Heart right ventricle (tissue), 16 donors: ENCODE data around the gene ICAM1. TPM values are rescaled to one million over a fixed set of nuclear protein-coding genes. Genes with fewer than 3 reads are reported as not detected.
A peak's percentile ranks its signal among the peaks of the same experiment; 100 is the strongest.

ENCODE experiments used
- ATAC-seq, 8 donors: fragments of 200-7000 bp; cut with Tn5 transposase; one replicate each; pipeline ENCODE4 v1.9.1; 2020; ENCODE audit warnings: mild to moderate bottlenecking in 8 of 8, moderate library complexity in 8 of 8, moderate number of reproducible peaks in 1 of 8
- DNase-seq, 2 donors: peaks; one replicate each; pipeline ENCODE4 v3.0.0-alpha.2; 2020
- H3K27ac ChIP-seq, 10 donors: fragments of 200-600 bp; sonication (generic) in 2 of 10; one replicate each; pipeline versions ENCODE4 v1.5.0 to v1.8.0; 2020 to 2022; ENCODE audit warnings: mild to moderate bottlenecking in 3 of 10
- H3K27me3 ChIP-seq, 7 donors: fragments of 200-600 bp; one replicate each; pipeline ENCODE4 v1.8.0; 2021 to 2022; ENCODE audit warnings: mild to moderate bottlenecking in 2 of 7
- H3K36me3 ChIP-seq, 9 donors: fragments of 200-600 bp; sonication (generic) in 1 of 9; one replicate each; pipeline versions ENCODE4 v1.5.0 to v1.8.0; 2020 to 2022; ENCODE audit warnings: mild to moderate bottlenecking in 2 of 9
- H3K4me1 ChIP-seq, 9 donors: fragments of 200-600 bp; sonication (generic) in 1 of 9; one replicate each; pipeline versions ENCODE4 v1.5.0 to v1.8.0; 2020 to 2022; ENCODE audit warnings: mild to moderate bottlenecking in 4 of 9
- H3K4me3 ChIP-seq, 10 donors: fragments of 200-600 bp; sonication (generic) in 2 of 10; one replicate each; pipeline versions ENCODE4 v1.5.0 to v1.8.0; 2020 to 2022; ENCODE audit warnings: mild to moderate bottlenecking in 7 of 10, moderate library complexity in 2 of 10
- H3K9me3 ChIP-seq, 11 donors: fragments of 200-600 bp in 10 of 11; sonication (generic) in 2 of 11; one replicate each; pipeline versions ENCODE4 v1.5.0 to v1.8.0; 2013 to 2022; ENCODE audit warnings: mild to moderate bottlenecking in 2 of 11, control low read depth in 1 of 11, moderate library complexity in 1 of 11
- CTCF ChIP-seq, 9 donors: fragments of 200-600 bp; sonication (generic) in 2 of 9; IDR thresholded peaks; one replicate each; pipeline versions ENCODE4 v1.5.0 to v1.8.0; 2021 to 2022; ENCODE audit warnings: antibody characterized with exemption in 9 of 9, mild to moderate bottlenecking in 5 of 9, moderate library complexity in 1 of 9
- WGBS, 2 donors: extraction: QIAGEN DNeasy Blood & Tissue Kit; methylation state at CpG; one replicate each; pipeline ENCODE4 v1.1.7; 2013; ENCODE audit warnings: inconsistent platforms in 1 of 2; 5-methylcytosine and 5-hydroxymethylcytosine counted together
- intact Hi-C, 10 donors: fragments of 100-400 bp; cut with DNase I; formaldehyde crosslinking; loops; one replicate each; pipeline versions ENCODE4 v1.11.1 to v1.14.2; 2022
- polyA plus RNA-seq, 2 donors: library from polyadenylated mRNA; stranded (reverse); fragments of 200-250 nt; gene quantifications; one replicate each; pipeline ENCODE4 v1.2.3, GENCODE V29; 2013
- total RNA-seq, 10 donors: library from RNA; stranded (reverse); fragmentation: NEBNext Ultra II Directional in 3 of 10; extraction: Animal tissue kit (Norgen Biotek cat#: 25700) in 3 of 10; gene quantifications; one replicate each; pipeline versions ENCODE4 v1.2.1 to v1.2.4, GENCODE V29; 2021 to 2023
- donor health status: Arrhythmogenic right ventricular cardiomyopathy.
- donor health status: ischemic (EF 13 %, LVEDD 7.1; RV severe dilation, severe dysfunction).
- donor health status: healthy with polysubstance abuse.
- donor health status: DM: no; HTN: yes; CAD: no.
- donor health status: DM: no; HTN: no; CAD: no.
- donor health status: ischemic (EF 25% LVEDD 6.9; RV normal size, moderate dysfunction).
- donor health status: ischemic (EF 25% LVEDD 5.7; RV mildly dilated, moderate dysfunction).
- donor health status: healthy.
- donor health status: DM: yes; HTN: yes; CAD: no.
- donor health status: Ischemic cardiomyopathy.
- donor health status: ischemic (EF 35%, LVEDD 5.7; RV mildly dilated, moderate dysfunction).
- donor health status: nonischemic (EF 11% LVEDD 7.7; RV severe dilation, severe dysfunction).
- donor health status: DM: yes; HTN: yes; CAD: no.
- donor health status: PGD.
- donor health status: ischemic (EF 29% LVEDD 5.4; RV normal size, mild dysfunction).
- donor health status: nonischemic (EF 23%, LVEDD 6.1; RV moderate dilation, normal function).

The ICAM1 gene
- total and polyA plus RNA-seq, 12 donors = 3.6 to 66.6 (median 9.3) TPM

- WGBS, 2 donors = 32 to 40% methylated on average over 12 of the region's 12 CpGs
- TF ChIP-seq CTCF (IDR thresholded peaks at IDR 0.05) = no peak
- peaks cover 7 to 79% (median 46%) of the 10 kb centered on the region in 9 donors for H3K4me1 ChIP-seq
- H3K9me3 ChIP-seq = no peaks in the 10 kb centered on the region
- DNase-seq (no peak), ATAC-seq (peak in 1 of 8 donors; percentile 10)
- peaks cover 0 to 19% (median 3%) of the 10 kb centered on the region in 7 donors for H3K27me3 ChIP-seq
- H3K27ac ChIP-seq = peak overlapping the region; percentile 87 to 99 (median 91)
- H3K36me3 ChIP-seq = peaks cover 0 to 36% (median 0%) of the 10 kb centered on the region in 9 donors
- intact Hi-C loops = loop anchor here in 6 of 10 donors (5.0 to 10.0 kb wide), 3 partner anchors 46 to 63 kb away; partner anchors contain the start of genes RAVER1 (in 5 of the 6), ICAM3 (in 2 of the 6) and FDX2 (in 1 of the 6)
- H3K4me3 ChIP-seq = peak overlapping the region; percentile 25 to 78 (median 58)
Measured at GRCh38 chr19:10271543-10272086, 695 bp downstream of the ICAM1 start.

GRCh38 chr19:10274589-10274988, 3.7 kb downstream of the ICAM1 start:
- peaks cover 0 to 18% (median 3%) of the 10 kb centered on the region in 7 donors for H3K27me3 ChIP-seq
- no peak overlapping the region for H3K27ac ChIP-seq
- no peak for ATAC-seq
- peaks cover 0 to 66% (median 4%) of the 10 kb centered on the region in 9 donors for H3K36me3 ChIP-seq
- no peak for DNase-seq
- peaks cover 4 to 62% (median 21%) of the 10 kb centered on the region in 9 donors for H3K4me1 ChIP-seq
- TF ChIP-seq CTCF (IDR thresholded peaks at IDR 0.05) = no peak
- no peak overlapping the region for H3K4me3 ChIP-seq
- no peaks in the 10 kb centered on the region for H3K9me3 ChIP-seq
- intact Hi-C loops = loop anchor here in 6 of 10 donors (5.0 to 10.0 kb wide), 3 partner anchors 43 to 60 kb away; partner anchors contain the start of genes RAVER1 (in 5 of the 6), ICAM3 (in 2 of the 6) and FDX2 (in 1 of the 6)
- WGBS, 2 donors = 85 to 86% methylated on average over 10 of the region's 10 CpGs

- DNase-seq = no peak
- Histone ChIP-seq H3K27me3 (no peaks in the 10 kb centered on the region), H3K27ac (no peak overlapping the region), H3K36me3 (peaks cover 0 to 97% (median 4%) of the 10 kb centered on the region in 9 donors), H3K4me3 (no peak overlapping the region), H3K9me3 (no peaks in the 10 kb centered on the region), H3K4me1 (peaks cover 0 to 42% (median 0%) of the 10 kb centered on the region in 9 donors)
- intact Hi-C loops = loop anchor here in 2 of 10 donors (10.0 kb wide), 1 partner anchor 57 kb away; the partner anchor contains the start of genes ICAM3 (in 2 of the 2) and RAVER1 (in 2 of the 2)
- no peak for TF ChIP-seq CTCF (IDR thresholded peaks at IDR 0.05)
- ATAC-seq = no peak
- 92% methylated on average over 9 of the region's 9 CpGs for WGBS, 2 donors
Measured at GRCh38 chr19:10277795-10278589, 7.1 kb downstream of the ICAM1 start.

GRCh38 chr19:10278935-10279334, 8.0 kb downstream of the ICAM1 start:
- Histone ChIP-seq H3K36me3 (peaks cover 0 to 100% (median 8%) of the 10 kb centered on the region in 9 donors), H3K4me3 (no peak overlapping the region), H3K27ac (no peak overlapping the region), H3K27me3 (no peaks in the 10 kb centered on the region), H3K4me1 (peaks cover 0 to 37% (median 0%) of the 10 kb centered on the region in 9 donors), H3K9me3 (no peaks in the 10 kb centered on the region)
- 94 to 96% methylated on average over 1 of the region's 1 CpG for WGBS, 2 donors
- no peak for ATAC-seq
- no peak for DNase-seq
- no peak for TF ChIP-seq CTCF (IDR thresholded peaks at IDR 0.05)
- intact Hi-C loops = loop anchor here in 2 of 10 donors (10.0 kb wide), 1 partner anchor 56 kb away; the partner anchor contains the start of genes ICAM3 (in 2 of the 2) and RAVER1 (in 2 of the 2)
